HG02610 (cell line): ENCODE measurements around the gene AK5.

Experiments used
- ATAC-seq: cut with Tn5 transposase; IDR thresholded peaks from one replicate; pipeline ENCODE4 v1.9.1; 2021; ENCODE audit warnings: mild to moderate bottlenecking, moderate library complexity; ENCODE audit not compliant: unreplicated experiment

AK5 gene

GRCh38 chr1:77582905-77583304, 301.1 kb downstream of the AK5 start:
- ATAC-seq: no peak

- no peak for ATAC-seq
Measured at GRCh38 chr1:77583483-77583882, 301.7 kb downstream of the AK5 start.

- no peak for ATAC-seq
Measured at GRCh38 chr1:77584884-77585283, 303.1 kb downstream of the AK5 start.

GRCh38 chr1:77585610-77586314, 303.9 kb downstream of the AK5 start:
- no peak for ATAC-seq

GRCh38 chr1:77589231-77589630, 307.4 kb downstream of the AK5 start:
- ATAC-seq: no peak

- no peak for ATAC-seq
Measured at GRCh38 chr1:77590651-77591050, 308.8 kb downstream of the AK5 start.

GRCh38 chr1:77592906-77593305, 311.1 kb downstream of the AK5 start:
- no peak for ATAC-seq

GRCh38 chr1:77594366-77595112, 312.7 kb downstream of the AK5 start:
- peak; percentile 90 for ATAC-seq

GRCh38 chr1:77597310-77597709, 315.5 kb downstream of the AK5 start:
- ATAC-seq: no peak

- no peak for ATAC-seq
Measured at GRCh38 chr1:77605246-77606026, 323.6 kb downstream of the AK5 start.

- ATAC-seq: no peak
Measured at GRCh38 chr1:77608893-77609292, 327.1 kb downstream of the AK5 start.
